ENCODE results near the gene KCNG4. TPM values are rescaled to one million over a fixed set of nuclear protein-coding genes. Genes with fewer than 3 reads are reported as not detected.
A peak's percentile ranks its signal among the peaks of the same experiment; 100 is the strongest.

KCNG4 gene
- total and polyA plus RNA-seq, 2 experiments from 2014 or later, result 0.07 TPM; not detected in 1

DNA sequence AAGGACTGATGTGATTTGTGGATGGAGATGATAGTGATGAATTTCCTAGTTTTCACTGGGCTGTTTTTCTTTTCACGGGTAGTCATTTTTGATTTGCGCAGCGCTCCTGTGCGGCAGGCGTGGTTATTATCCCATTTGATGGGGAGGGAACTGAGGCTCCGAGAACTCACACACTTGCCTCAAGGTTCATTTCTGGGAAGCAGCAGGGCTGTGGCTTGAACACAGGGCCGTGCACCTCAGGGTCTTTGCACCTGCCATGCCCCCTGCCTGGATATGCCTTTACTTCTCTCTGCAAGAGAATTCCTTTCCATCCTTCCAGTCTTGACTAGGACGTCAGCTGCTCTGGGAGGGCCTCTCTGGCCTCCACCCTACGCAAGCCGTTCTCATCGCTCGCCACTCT lies 38.5 kb upstream of the KCNG4 start (continued):
- TF ChIP-seq, protein P1, sequence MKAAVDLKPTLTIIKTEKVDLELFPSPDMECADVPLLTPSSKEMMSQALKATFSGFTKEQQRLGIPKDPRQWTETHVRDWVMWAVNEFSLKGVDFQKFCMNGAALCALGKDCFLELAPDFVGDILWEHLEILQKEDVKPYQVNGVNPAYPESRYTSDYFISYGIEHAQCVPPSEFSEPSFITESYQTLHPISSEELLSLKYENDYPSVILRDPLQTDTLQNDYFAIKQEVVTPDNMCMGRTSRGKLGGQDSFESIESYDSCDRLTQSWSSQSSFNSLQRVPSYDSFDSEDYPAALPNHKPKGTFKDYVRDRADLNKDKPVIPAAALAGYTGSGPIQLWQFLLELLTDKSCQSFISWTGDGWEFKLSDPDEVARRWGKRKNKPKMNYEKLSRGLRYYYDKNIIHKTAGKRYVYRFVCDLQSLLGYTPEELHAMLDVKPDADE (IDR thresholded peaks at IDR 0.05), result no peak
- no peak for TF ChIP-seq JUNB (IDR thresholded peaks at IDR 0.05; ENCODE audit: unreplicated experiment)

DNA sequence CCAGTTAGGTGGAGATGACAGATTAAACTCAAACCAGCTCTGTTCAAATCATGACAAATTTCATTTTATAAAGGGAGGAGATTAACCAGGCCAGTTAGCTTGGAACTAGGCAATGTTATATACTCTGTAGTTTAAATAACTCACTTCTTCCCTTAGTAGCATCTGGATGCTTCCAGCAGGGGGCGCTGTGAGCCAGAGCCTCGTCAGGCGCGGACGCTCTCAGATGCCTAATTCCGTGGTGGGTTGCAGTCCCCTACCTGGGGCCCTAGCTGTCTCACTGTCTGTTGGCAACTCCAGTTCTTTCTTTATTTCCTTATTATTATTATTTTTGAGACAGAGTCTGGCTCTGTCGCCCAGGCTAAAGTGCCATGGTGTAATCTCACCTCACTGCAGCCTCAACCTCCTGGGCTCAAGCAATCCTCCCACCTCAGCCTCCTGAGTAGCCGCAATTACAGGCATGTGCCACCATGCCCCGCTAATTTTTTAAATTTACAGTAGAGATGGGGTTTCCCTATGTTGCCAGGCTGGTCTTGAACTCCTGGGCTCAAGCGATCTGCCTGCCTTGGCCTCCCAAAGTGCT lies 37.5 kb upstream of the KCNG4 start:
- H3K79me2 ChIP-seq (replicated peaks; ENCODE audit: insufficient read depth), result no peaks in the 10 kb centered on the region
- H3K36me3 ChIP-seq (ENCODE audit: insufficient read depth), result no peaks in the 10 kb centered on the region
- Mint-ChIP-seq H3K4me3 (no peak overlapping the region), H3K4me1 (peaks cover 12% of the 10 kb centered on the region), H3K36me3 (ENCODE audit: low read depth) (no peaks in the 10 kb centered on the region), H3K27ac (no peak overlapping the region), H3K27me3 (ENCODE audit: insufficient read depth, low read depth, poor library complexity) (peaks cover under 1% of the 10 kb centered on the region), H3K9me3 (no peaks in the 10 kb centered on the region)
- peaks cover 5% of the 10 kb centered on the region for H3F3A ChIP-seq (replicated peaks; ENCODE audit: low read depth)
- H3K27me3 ChIP-seq (ENCODE audit: insufficient read depth), result no peaks in the 10 kb centered on the region
- H2AFZ ChIP-seq, result no peak overlapping the region
- no peak overlapping the region for H3K4me2 ChIP-seq
- ATAC-seq (peak; percentile 85), DNase-seq (ENCODE audit: low spot score) (peak; percentile 86)
- H4K20me1 ChIP-seq (replicated peaks; ENCODE audit: insufficient read depth), result no peaks in the 10 kb centered on the region
- H3K4me3 ChIP-seq, result no peak overlapping the region
- peaks cover 7% of the 10 kb centered on the region; the same call in 1 of the 2 replicates for H3K9me2 ChIP-seq (ENCODE audit: insufficient read depth)
- H3K27ac ChIP-seq (ENCODE audit: low read depth), result no peak overlapping the region
- H3K4me1 ChIP-seq (ENCODE audit: insufficient read depth), result peaks cover 9% of the 10 kb centered on the region
- TF ChIP-seq ZNF462 (CRISPR knock-in tag; IDR thresholded peaks at IDR 0.05) (no peak), ZNF331 (CRISPR knock-in tag; IDR thresholded peaks at IDR 0.05; ENCODE audit: low read depth) (no peak), CREB1 (CRISPR knock-in tag; IDR thresholded peaks at IDR 0.05; ENCODE audit: low read depth) (0 out of 2 replicates have a peak, but pooled peaks have one; percentile 15), CTCF (conservative IDR thresholded peaks at IDR 0.05; ENCODE audit: low read depth in 2 of 2) (peak; percentile 93 to 96)

Data from GM23338 (cell line).